Midbrain (tissue), 1 donor: ENCODE data around the gene CD109.
"Not testable (repeated sequence)": the region's sequence is repeated elsewhere in the genome, so short reads cannot be mapped to it uniquely, and the experiment has no call there.

Experiments used
- DNase-seq: peaks from one replicate; lab custom pipeline; 2025; lab: John Stamatoyannopoulos, UW

The CD109 gene

DNA sequence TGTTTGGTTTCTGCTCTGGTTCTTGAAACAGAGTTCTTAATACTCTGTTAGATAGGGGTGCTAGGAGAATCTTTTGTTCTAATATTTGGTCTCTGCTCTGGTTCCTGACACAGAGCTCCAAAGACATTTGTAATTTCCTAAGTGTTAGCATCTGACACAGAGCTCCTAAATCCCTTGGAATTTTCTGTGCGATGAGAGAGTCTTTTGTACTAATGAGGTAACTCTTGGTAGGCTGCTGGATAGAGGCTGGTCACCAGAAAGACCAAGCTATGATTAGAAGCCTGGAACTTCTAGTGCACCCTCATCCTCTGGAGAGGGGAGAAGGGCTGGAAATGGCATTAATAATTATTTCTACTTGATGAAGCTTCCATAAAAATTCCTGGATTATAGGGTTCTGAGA lies 7.7 kb upstream of the CD109 start:
- DNase-seq = no peak

DNA sequence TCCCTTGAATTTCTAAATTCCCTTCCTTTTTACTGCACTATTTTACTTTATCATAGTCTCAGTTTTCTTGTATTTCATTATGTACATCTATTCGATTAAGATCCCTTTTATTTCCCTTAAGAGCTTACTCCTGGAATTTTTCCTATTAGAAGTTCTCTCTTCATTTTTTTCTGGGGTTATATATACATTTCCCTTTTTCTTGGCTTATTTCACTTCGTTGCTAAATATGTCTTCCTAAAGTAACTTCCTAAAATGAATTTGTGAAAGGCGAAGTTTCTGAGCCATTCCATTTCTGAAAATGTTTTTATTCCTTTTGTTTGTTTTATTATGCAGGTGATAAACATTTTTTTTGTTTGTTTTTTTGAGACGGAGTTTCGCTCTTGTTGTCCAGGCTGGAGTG lies 5.9 kb upstream of the CD109 start:
- DNase-seq = no peak

DNA sequence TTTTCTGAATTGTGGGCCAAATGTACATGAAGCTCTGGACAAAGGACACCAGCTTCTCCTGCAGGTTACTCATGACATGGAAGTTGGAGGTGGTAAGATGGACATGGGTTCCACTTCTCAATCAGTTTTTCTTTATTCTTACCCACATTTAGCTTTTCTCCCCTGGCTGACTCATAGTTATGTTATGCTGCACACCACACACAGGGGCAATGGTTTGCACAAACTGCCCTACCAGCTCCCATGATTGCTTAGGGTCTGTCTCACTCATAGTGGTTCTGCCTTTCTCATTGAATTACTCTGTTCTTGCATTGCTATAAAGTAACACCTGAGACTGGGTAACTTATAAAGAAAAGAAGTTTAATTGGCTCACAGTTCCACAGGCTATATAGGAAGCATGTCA lies 4.5 kb upstream of the CD109 start:
- DNase-seq = no peak

DNA sequence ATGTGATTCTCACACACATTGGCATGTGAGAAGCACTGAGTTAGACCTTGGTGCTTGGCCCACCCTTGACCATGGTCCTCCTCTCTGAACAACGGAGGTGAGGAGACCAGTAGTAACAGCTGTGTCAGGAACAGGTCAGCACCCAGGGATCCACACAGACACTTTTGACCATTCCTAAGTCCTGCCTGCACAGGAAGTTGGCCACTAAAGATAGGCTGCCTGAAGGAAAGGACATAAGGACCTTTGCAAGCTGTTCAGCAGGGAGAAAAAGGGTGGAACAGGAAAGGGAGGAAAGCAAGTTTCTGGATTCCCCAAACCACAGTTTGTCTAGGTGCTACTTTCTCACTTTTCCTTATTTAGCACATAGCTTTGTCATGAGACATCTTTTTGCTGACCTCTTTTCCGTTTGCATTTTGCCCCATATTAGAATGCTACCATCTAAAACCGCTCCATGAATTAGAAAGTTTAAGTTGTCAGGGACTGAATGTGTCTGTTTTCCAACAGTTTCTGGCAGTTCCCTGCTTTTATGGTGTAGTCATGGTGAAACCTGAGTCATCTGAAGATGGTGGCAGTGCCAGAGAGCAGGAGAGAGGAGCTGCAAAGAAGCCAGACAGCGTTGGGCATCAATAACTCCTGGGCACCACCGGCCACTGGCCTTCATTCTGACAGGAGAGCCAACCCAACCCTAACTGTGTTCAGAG lies 1.1 kb upstream of the CD109 start:
- DNase-seq = peak; percentile 26

DNA sequence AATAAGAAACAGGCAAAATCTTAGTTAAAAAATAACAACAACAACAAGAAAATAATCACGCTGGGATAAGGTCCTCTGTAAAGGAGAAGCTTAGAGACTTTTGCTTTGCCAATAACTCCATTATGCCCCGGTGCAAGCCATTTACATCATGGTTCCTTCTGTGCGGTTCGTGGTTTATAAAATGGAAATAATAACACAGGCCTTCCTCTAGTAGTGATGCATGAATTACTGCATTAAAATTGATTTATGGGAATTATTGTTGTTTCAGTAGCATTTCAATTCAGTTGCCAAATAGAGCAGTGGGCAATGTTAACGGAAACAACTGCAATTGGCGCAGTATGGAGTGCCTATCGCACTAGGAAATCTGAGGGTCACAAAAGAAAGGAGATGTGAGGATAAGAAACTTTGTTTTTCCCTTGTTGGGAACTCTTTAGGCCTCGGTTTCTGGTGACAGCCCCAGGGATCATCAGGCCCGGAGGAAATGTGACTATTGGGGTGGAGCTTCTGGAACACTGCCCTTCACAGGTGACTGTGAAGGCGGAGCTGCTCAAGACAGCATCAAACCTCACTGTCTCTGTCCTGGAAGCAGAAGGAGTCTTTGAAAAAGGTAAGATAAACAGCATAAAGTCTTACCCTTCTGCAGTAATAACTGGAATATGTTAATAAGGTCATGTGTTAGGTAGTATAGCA lies 1.1 kb downstream of the CD109 start:
- no peak for DNase-seq

DNA sequence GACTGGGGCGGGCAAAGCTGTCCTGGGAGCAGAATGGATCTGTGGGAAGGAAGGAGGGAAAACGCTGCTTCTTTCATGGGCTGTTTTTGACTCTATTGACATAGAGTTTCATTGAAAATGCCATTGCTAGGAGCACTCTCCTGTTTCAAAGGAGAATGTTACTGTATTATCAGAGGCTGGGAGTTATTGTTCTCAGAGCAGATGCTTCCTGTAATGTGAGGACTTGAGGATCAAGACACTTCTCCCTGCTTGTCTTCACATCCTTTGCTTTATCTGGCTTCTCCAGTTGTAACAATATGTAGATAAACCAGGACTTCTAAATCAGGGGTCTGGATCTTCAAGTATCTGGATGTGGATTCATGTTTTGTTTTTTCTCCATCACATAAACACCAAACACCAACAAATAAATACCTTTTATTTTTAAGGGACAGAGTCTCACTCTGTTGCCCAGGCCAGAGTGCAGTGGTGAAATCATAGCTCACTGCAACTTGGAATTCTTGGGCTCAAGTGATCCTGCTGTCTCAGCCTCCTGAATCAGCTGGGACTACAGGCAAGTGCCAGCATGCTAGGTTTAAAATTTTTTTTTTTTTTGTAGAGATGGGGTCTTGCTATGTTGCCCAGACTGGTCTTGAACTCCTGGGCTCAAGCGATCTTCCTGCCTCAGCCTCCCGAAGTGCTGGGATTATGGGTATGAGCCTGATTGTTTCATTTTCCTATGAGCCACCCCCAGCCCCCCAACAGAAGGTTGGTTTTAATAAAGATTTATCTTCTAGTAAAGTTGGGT lies 3.9 kb downstream of the CD109 start:
- DNase-seq = no peak

DNA sequence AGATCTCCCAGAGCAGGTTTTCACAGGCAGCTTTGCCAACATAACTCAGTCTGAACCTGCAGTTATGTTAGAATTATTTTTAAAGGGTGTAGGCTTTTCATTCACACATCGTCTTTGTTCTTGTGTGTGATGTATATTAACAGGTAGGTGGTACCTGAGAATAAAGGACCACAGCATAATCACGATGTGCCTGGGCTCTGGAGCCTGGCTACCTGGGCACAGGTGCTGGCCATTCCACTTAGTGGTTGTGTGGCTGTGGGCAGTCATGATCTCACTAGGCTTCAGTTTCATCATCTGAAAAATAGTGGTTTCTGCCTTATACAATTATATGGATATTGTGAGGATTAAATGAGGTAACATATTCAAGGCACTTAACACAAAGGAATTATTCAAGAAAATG lies 6.4 kb downstream of the CD109 start:
- no peak for DNase-seq

DNA sequence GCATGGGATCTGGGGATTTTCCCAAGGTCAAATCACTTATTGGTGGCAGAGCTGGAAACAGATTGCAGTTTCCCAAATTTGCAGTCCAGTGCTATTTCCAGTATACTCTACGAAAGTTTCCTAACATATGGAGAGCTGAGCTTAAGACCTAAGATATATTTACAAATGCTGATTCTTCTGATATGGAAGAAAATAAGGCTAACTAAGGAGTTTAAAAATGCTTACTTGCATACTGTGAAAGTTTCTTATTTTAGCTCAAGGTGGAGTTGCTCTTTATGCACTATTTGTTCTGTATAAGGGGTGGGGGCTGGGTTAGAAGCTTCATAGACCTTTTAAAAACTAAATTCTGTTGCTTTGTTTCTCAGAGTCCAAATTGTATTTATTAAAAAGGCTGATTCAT lies 7.5 kb downstream of the CD109 start:
- no peak for DNase-seq

DNA sequence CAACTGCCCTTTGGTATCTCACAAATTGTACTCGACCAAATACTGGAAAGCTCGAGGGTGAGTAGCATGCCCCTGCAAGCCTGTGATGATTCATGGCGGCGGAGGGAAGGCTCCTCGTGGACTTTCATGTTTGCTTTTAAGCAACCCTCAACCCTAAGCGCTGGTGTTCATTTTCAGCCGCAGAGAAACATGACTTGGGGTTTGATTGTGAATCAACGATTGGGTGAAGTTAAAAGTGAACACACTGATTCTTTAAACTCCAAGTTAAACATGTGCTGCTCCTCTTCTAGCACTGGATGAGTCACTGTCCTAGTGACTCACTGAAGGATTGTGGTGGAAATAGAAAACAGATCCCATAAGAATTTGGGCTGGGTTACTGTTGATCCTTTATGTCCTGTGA lies 8.3 kb downstream of the CD109 start:
- DNase-seq = no peak

DNA sequence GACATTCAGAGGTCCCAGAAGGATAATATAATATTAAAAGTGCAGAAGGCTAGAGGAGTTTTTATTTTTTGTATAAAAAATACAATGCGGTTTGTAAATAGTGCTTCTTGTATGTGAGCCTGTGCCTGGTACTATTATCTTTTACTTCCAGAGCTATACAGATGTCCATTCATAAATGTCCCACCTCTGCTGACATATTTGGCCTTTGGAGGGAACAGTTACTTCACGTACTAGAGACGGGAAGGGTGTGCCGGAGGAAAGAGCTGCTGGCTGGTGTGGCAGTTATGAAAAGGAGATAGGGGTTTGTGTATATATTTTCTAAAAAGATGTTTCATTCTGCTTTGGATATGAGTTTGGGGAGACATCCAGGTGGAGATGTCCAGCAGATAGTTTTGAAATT lies 8.8 kb downstream of the CD109 start:
- DNase-seq = no peak

DNA sequence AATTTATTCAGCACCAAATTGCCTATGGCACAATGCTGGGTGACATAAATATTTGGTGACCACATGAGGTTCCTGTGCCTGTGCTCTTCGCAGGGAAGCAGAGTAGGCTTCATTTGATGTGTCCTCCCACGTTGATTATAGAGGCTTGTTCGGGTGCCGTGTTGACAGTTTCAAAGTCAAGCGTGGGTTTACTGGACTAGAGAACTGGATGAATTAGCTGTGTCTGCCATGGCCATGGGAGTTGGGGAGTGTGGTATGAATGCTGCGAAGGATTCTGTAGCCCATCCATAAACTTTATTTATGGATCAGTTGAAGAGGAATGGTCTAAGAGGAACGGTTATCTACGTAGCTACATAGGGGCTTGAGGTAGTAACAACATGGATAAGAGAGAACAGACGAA lies 11.0 kb downstream of the CD109 start:
- DNase-seq = no peak

DNA sequence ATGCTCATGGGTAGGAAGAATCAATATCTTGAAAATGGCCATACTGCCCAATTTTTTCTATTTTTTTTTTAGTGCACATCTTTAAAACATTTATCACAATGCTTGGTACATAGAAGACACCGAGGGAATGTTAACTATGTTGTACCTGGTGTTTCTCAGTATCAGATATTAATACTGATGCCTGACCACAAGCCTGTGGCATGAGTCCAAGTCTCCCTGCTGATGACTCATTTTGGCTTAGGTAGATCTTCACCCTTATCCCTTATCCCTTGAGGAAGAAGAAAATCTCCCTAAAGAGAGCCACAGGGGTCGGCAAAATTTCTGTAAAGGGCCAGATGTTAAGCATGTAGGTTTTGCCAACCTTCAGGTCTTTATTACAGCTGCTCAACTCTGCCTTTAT lies 14.5 kb downstream of the CD109 start:
- no peak for DNase-seq

DNA sequence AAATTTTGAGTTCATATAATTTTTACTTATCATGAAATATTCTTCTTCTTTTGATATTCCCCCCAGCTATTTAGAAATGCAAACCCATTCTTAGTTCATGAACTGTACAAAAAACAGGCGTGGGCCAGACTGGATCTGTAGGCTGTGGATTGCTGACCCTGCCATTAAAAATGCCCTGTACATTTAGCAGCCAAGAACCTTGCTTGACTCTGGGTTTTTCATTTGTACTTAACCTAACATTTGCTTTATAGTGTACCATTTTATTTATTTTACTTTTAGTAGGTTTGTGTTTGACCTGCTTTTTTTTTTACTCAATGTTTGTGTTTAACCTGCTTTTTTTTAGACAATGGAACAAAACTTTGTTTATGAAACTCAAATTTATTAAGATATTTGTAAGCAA lies 14.9 kb downstream of the CD109 start:
- no peak for DNase-seq

DNA sequence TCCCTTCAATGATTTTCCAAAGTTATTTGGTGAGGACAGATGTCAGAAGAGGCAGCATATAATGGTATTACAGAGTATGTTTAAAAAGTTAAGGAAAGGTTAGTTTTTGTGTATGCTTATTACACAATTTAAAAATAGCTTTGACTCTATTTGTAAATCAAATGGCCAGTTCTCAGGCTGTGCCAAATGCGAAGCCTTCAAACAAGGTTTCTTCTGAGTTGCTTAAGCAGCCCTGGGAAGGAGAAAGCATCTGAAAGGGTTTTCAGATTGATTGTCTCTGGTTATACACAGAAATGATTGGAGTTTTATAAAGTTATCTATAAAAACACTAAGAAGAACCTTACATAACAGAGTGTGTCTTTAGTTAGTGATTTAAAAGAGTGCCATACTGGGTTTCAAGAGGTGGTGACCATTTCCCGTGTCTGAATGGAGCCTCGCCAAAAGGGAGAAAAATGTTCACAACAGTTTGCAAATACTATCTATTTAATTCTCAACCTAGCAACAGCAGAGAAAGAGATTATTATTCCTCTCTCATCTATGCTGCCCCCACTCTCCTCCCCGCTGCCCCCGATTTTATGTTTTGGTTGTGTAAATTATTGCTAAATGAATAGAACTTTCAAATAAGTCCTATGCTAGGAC lies 16.7 kb downstream of the CD109 start:
- no peak for DNase-seq

DNA sequence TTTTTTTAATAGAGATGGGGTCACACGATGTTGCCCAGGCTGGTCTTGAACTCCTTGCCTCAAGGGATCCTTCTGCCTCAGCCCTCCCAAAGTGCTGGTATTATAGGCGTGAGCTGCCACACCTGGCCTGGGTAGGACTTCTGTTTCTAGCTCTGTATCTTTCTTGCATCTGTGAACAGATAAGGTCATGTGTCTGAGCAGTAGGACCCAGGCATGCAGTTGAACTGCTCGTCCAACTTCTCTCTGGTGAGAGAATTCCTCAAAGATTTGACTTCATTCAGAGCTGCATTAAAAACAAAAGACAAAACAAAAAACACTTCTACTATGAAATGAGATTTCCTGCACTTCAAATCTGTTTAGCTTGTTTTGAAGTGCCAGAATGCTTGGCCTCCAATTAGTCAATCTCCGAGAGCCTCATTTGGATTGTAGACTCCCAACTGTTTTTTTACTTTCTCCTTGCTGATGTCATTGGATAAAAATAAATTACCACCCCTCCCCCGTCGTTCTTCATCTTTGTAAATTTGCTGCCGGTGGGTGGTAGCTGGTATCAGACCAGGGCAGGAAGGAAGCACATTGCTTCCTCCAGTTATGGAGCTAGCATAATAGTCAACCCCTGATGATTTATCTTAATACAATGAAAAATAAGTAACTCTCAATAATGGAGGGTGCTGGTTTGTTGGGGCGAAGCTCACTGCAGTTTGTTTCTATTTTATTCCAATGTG lies 17.6 kb downstream of the CD109 start:
- no peak for DNase-seq

DNA sequence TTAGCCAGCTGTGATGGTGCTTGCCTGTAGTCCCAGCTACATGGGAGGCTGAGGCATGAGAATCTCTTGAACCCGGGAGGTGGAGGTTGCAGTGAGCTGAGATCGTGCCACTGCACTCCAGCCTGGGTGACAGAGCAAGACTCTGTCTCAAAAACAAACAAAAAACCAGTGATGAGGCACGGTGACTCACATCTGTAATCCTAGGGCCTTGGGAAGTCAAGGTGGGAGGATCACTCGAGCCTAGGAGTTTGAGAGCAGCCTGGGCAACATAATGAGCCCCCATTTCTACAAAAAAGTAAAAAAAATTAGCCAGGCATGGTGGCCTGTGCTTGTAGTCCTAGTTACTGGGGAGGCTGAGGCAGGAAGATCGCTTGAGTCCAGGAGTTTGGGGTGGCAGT lies 19.1 kb downstream of the CD109 start:
- not testable (repeated sequence) for DNase-seq

DNA sequence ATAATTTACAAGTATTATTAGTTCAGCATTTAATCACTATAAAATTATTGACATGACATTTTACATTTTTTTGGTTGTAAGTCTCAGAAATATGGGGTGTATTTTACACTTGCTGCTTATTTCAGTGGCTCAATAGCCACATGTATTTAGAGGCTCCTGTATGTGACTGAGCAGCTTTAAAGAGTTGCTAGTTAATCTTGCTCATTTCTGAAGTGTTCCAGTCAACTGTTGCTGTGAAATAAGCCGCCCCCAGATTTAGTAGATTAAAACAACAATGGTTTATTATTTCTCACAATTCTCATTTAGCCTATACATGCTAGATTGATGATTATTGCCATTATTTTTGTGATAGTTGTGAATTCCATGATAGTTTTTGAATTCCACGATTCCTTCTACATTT lies 23.0 kb downstream of the CD109 start:
- DNase-seq = no peak

DNA sequence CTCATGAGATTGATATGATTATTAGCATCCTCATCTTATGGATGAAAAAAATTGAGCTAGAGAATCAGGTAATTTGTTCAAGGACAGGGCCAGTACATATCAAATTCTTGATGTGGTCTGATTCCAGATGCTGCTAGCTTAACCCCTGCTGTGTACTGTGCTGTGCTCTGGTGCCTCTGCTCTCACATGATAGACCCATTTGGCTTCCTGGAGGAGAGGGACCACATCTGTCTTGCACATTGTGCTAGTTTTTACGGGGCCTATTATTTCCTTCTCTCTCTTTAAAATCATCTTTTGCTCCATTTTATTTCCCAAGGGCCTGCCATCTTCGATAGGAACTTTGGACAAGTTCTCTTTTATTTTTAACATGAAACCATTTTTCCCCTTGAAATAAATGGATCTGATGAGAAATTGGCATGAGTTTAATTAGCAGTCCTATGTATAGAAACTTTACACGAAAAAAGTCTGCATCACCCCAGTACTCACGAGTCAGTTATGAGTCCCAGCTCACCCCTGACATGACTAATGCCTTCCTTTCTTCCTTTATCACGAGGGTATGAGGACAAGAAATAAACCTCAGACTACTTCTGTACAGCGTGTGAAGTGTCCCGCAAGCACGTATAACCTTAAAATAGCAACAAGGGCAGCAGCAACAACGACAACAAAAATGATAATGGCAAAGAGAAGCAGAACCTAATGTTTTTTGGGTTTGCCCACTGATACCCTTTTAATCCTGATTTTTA lies 26.5 kb downstream of the CD109 start:
- DNase-seq = no peak

DNA sequence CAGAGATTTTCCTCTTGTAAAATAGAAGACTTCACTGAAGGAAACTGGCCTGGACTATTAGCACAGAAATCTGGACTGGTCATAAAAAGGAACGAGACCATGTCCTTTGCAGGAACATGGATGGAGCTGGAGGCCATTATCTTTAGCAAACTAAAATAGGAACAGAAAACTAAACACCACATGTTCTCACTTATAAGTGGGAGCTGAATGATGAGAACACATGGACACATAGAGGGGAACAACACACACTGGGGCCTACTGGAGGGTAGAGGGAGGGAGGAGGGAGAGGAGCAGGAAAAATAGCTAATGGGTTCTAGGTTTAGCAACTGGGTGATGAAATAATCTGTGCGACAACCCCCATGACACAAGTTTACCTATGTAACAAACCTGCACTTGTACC lies 27.5 kb downstream of the CD109 start:
- not testable (repeated sequence) for DNase-seq

DNA sequence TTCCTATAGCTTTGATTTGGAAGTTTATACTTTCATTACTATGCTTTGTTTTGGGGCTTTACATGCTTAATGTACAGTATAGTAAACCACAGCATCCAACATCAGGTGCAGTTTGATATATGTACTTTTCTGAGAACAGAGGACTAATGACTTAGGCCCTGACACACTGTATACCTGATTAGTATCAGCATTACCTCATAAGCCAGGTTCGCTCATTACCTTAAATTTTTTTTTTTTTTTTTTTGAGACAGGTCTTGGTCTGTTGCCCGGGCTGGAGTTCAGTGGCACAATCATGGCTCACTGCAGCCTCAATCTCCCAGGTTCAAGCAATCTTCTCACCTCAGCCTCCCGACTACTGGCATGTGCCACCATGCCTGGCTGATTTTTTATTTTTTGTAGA lies 28.4 kb downstream of the CD109 start:
- no peak for DNase-seq

DNA sequence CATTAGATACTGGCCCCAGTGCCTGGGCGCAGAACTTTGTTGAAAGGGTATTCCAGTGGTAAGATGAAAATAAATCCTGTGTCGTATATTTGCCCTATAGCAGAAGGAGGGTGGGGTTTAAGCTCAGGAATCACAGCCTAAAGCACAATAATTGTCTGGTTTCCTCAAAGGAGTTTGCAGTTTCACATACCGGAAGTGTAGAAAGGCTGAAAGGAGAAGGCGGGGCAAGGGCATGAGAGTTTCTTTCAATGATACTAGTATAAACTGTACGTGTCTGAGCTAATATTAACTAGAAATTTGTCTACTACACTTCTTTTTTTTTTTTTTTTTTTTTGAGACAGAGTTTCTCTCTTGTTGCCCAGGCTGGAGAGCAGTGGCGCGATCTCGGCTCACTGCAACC lies 29.2 kb downstream of the CD109 start:
- not testable (repeated sequence) for DNase-seq
